Esophagus squamous epithelium (tissue), 5 donors: ENCODE data around the gene CNPPD1. TPM values are rescaled to one million over a fixed set of nuclear protein-coding genes. Genes with fewer than 3 reads are reported as not detected.

ENCODE experiments used
- DNase-seq: peaks from one replicate; lab custom pipeline; 2025; lab: John Stamatoyannopoulos, UW
- H3K27ac ChIP-seq, 4 donors: fragments of 200-600 bp; sonication (generic); one replicate each; pipeline ENCODE4 v1.5.1; 2016 to 2019; ENCODE audit warnings: mild to moderate bottlenecking in 1 of 4
- H3K27me3 ChIP-seq, 4 donors: fragments of 200-600 bp; sonication (generic); 1 replicate in 3 of 4; 2 replicates in 1 of 4; pipeline versions ENCODE4 v1.5.1 to v1.6.0; 2017 to 2021; ENCODE audit warnings: antibody characterized with exemption in 1 of 4
- H3K36me3 ChIP-seq, 3 donors: fragments of 200-600 bp; sonication (generic); one replicate each; pipeline ENCODE4 v1.5.1; 2016 to 2019
- H3K4me1 ChIP-seq, 3 donors: fragments of 200-600 bp; sonication (generic); one replicate each; pipeline ENCODE4 v1.5.1; 2017 to 2019
- H3K4me3 ChIP-seq, 4 donors: fragments of 200-600 bp; sonication (generic); 1 replicate in 3 of 4; 2 replicates in 1 of 4; pipeline ENCODE4 v1.5.1; 2016 to 2019; ENCODE audit warnings: mild to moderate bottlenecking in 2 of 4, moderate library complexity in 1 of 4
- H3K9me3 ChIP-seq, 3 donors: fragments of 200-600 bp; sonication (generic); one replicate each; pipeline ENCODE4 v1.5.1; 2016 to 2019
- CTCF ChIP-seq, 6 experiments: fragments of 450-650 bp in 4 of 6; fragments of 200-600 bp in 2 of 6; sonication (generic) in 2 of 6; IDR thresholded peaks; one replicate each; pipeline ENCODE4 v1.5.1; 2016 to 2019; ENCODE audit warnings: antibody characterized with exemption in 6 of 6, mild to moderate bottlenecking in 4 of 6, moderate library complexity in 4 of 6
- POLR2A ChIP-seq, 4 donors: fragments of 450-650 bp; IDR thresholded peaks; one replicate each; pipeline ENCODE4 v1.6.1; 2017; ENCODE audit warnings: antibody characterized with exemption in 4 of 4, mild to moderate bottlenecking in 4 of 4, moderate library complexity in 3 of 4
- WGBS, 2 donors: methylation state at CpG; one replicate each; pipeline ENCODE4 v1.1.5; 2018; 5-methylcytosine and 5-hydroxymethylcytosine counted together
- intact Hi-C: fragments of 100-400 bp; cut with DNase I; formaldehyde crosslinking; loops from one replicate; pipeline ENCODE4 v1.15.0; 2022
- total RNA-seq, 4 donors: library from RNA; depleted of rRNA; stranded (reverse); fragments of >200 nt; gene quantifications; one replicate each; pipeline ENCODE4 v1.1.0, GENCODE V29; 2016
- donor health status: DM: yes; HTN: yes; CAD: no.

Gene CNPPD1
- total RNA-seq, 4 donors from 2014 or later = 35.3 to 49.8 (median 42.0) TPM

- Histone ChIP-seq H3K27ac (no peak overlapping the region), H3K36me3 (peaks cover 26 to 67% (median 32%) of the 10 kb centered on the region in 3 donors), H3K4me3 (no peak overlapping the region), H3K4me1 (peaks cover 10 to 26% (median 13%) of the 10 kb centered on the region in 3 donors), H3K9me3 (no peaks in the 10 kb centered on the region), H3K27me3 (no peaks in the 10 kb centered on the region)
- intact Hi-C loops = no loop called here
- no peak for DNase-seq
- TF ChIP-seq CTCF (IDR thresholded peaks at IDR 0.05) (no peak), POLR2A (IDR thresholded peaks at IDR 0.05) (no peak)
- WGBS, 2 donors = 89 to 96% methylated on average over 3 to 4 of the region's 6 CpGs
Measured at GRCh38 chr2:219183151-219183772, 6.5 kb upstream of the CNPPD1 start.

- peaks cover 10 to 26% (median 13%) of the 10 kb centered on the region in 3 donors for H3K4me1 ChIP-seq
- H3K27ac ChIP-seq = no peak overlapping the region
- no peaks in the 10 kb centered on the region for H3K9me3 ChIP-seq
- peaks cover 26 to 67% (median 32%) of the 10 kb centered on the region in 3 donors for H3K36me3 ChIP-seq
- intact Hi-C loops = no loop called here
- WGBS, 2 donors = 66 to 69% methylated on average over 2 to 5 of the region's 8 CpGs
- H3K4me3 ChIP-seq = no peak overlapping the region
- TF ChIP-seq CTCF (IDR thresholded peaks at IDR 0.05) = no peak
- no peak for TF ChIP-seq POLR2A (IDR thresholded peaks at IDR 0.05)
- H3K27me3 ChIP-seq = no peaks in the 10 kb centered on the region
- DNase-seq = no peak
Measured at GRCh38 chr2:219182331-219183150, 5.8 kb upstream of the CNPPD1 start.

GRCh38 chr2:219181531-219181930 is 4.8 kb upstream of the CNPPD1 start:
- intact Hi-C loops = no loop called here
- WGBS, 2 donors = 93 to 100% methylated on average over 4 to 6 of the region's 6 CpGs
- no peak overlapping the region for H3K27ac ChIP-seq
- TF ChIP-seq CTCF (IDR thresholded peaks at IDR 0.05) = no peak
- no peak for TF ChIP-seq POLR2A (IDR thresholded peaks at IDR 0.05)
- peaks cover 26 to 67% (median 32%) of the 10 kb centered on the region in 3 donors for H3K36me3 ChIP-seq
- no peaks in the 10 kb centered on the region for H3K27me3 ChIP-seq
- H3K4me1 ChIP-seq = peaks cover 10 to 32% (median 13%) of the 10 kb centered on the region in 3 donors
- no peaks in the 10 kb centered on the region for H3K9me3 ChIP-seq
- DNase-seq = no peak
- H3K4me3 ChIP-seq = no peak overlapping the region

- Histone ChIP-seq H3K36me3 (peaks cover 26 to 65% (median 32%) of the 10 kb centered on the region in 3 donors), H3K9me3 (no peaks in the 10 kb centered on the region), H3K27ac (no peak overlapping the region), H3K4me1 (peaks cover 10 to 36% (median 14%) of the 10 kb centered on the region in 3 donors), H3K4me3 (no peak overlapping the region), H3K27me3 (no peaks in the 10 kb centered on the region)
- TF ChIP-seq POLR2A (IDR thresholded peaks at IDR 0.05) (no peak), CTCF (IDR thresholded peaks at IDR 0.05) (no peak)
- 88 to 96% methylated on average over 4 of the region's 5 CpGs for WGBS, 2 donors
- no peak for DNase-seq
- intact Hi-C loops = no loop called here
Measured at GRCh38 chr2:219180961-219181360, 4.2 kb upstream of the CNPPD1 start.
